ENCODE data around the gene HPCAL1. TPM values are rescaled to one million over a fixed set of nuclear protein-coding genes. Genes with fewer than 3 reads are reported as not detected.

HPCAL1 gene
- total and polyA plus RNA-seq, 10 of the 15 experiments (the other 5 are each of a cell fraction or from before 2014, with no cell fraction given) = 0.40 to 12.8 (median 7.9) TPM

DNA sequence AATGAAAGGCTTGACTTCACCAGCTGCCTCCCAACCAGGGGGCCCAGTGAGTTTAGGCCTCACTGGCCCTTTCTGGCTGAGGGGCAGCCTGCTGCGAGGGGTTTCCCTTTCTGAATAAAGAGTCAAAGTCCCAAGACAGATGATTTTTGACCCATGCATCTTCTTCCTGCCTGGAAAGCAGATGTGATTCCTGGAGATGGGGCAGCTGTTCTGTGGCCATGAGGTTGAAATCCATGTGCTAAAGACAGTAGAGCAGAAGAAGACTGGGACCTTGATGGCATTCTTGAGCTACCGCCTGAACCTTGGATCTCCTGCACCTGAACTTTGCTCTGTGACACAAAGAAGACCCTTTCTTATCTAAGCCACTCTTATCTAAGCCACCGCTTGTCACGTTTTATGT, 19.8 kb downstream of the HPCAL1 start:
- intact Hi-C loops (cut with micrococcal nuclease; ENCODE audit: unreplicated experiment) = no loop called here
- no peak overlapping the region for H3K4me3 ChIP-seq
- no peaks in the 10 kb centered on the region; the same call in 2 of the 3 replicates for H3K9me3 ChIP-seq (replicated peaks; ENCODE audit: control insufficient read depth, insufficient read depth, low read length)
- ChIA-PET POLR2A (interaction anchor here (1.0 to 1.2 kb wide), 3 partner anchors 10 to 85 kb away, joined by 3 read pairs; no protein-coding TSS in a partner anchor), RAD21 (ENCODE audit: unreplicated experiment) (no interaction called here), CTCF (interaction anchor here (1.4 kb wide), 1 partner anchor 15 kb away, joined by 4 read pairs; no protein-coding TSS in a partner anchor), SMC1A (ENCODE audit: uncharacterized antibody, unreplicated experiment) (interaction anchor here (2.3 kb wide), 1 partner anchor 86 kb away, joined by 8 read pairs; no protein-coding TSS in a partner anchor)
- FAIRE-seq = no peak
- ATAC-seq = no peak
- no peak overlapping the region for H3K4me2 ChIP-seq (ENCODE audit: control insufficient read depth, insufficient read depth)
- no peaks in the 10 kb centered on the region for H4K20me1 ChIP-seq (ENCODE audit: control insufficient read depth, insufficient read depth)
- H3K27ac ChIP-seq (ENCODE audit: control insufficient read depth, insufficient read depth) = no peak overlapping the region
- BruUV-seq (replicated peaks) = no TSS peak
- H3K79me2 ChIP-seq (ENCODE audit: control insufficient read depth, insufficient read depth, low read length) = no peaks in the 10 kb centered on the region
- H3K9ac ChIP-seq (ENCODE audit: control insufficient read depth, insufficient read depth, low read length) = no peak overlapping the region
- H3K4me1 ChIP-seq (ENCODE audit: control insufficient read depth, insufficient read depth, low read length) = peaks cover 4% of the 10 kb centered on the region
- no peak for DNase-seq (ENCODE audit: low read depth, low spot score)
- H2AFZ ChIP-seq (ENCODE audit: control insufficient read depth, low read depth, low read length) = no peak overlapping the region
- in situ Hi-C loops (cut with MboI) = no loop called here
- no peaks in the 10 kb centered on the region for H3K36me3 ChIP-seq (ENCODE audit: control insufficient read depth in 2 of 2, insufficient read depth in 2 of 2, low read length in 1 of 2)
- WGBS (ENCODE audit: insufficient coverage, insufficient replicate concordance, low lambda C conversion rate, missing lambda C conversion rate) = 75% methylated on average over 4 of the region's 4 CpGs
- H3K27me3 ChIP-seq (replicated peaks in 1 of 2; ENCODE audit: control insufficient read depth in 2 of 2, insufficient read depth in 2 of 2, low read length in 1 of 2) = no peaks in the 10 kb centered on the region
- TF ChIP-seq CTCF (IDR thresholded peaks at IDR 0.05 in 2 of 3, conservative IDR thresholded peaks at IDR 0.05 in 1 of 3; ENCODE audit: control insufficient read depth in 2 of 3, extremely low read depth in 1 of 3, insufficient read depth in 1 of 3, low read depth in 3 of 3, low read length in 3 of 3) = no peak

GRCh38 chr2:10322973-10323372, 20.3 kb downstream of the HPCAL1 start:
- no peaks in the 10 kb centered on the region for H3K79me2 ChIP-seq (ENCODE audit: control insufficient read depth, insufficient read depth, low read length)
- ATAC-seq = no peak
- SMC1A ChIA-PET (ENCODE audit: uncharacterized antibody, unreplicated experiment) = interaction anchor here (1.0 to 2.3 kb wide), 2 partner anchors 53 to 86 kb away, joined by 3 to 8 read pairs; no protein-coding TSS in a partner anchor
- TF ChIP-seq POLR2AphosphoS2 (IDR thresholded peaks at IDR 0.05; ENCODE audit: low read depth, low read length) (no peak), SP1 (IDR thresholded peaks at IDR 0.05; ENCODE audit: low read depth, low read length) (no peak), SMARCA5 (IDR thresholded peaks at IDR 0.05) (no peak), SIN3A (IDR thresholded peaks at IDR 0.05; ENCODE audit: low read depth, low read length) (no peak), BMI1 (IDR thresholded peaks at IDR 0.05; ENCODE audit: borderline replicate concordance) (no peak), YY1 (IDR thresholded peaks at IDR 0.05; ENCODE audit: low read depth, low read length) (no peak), EED (IDR thresholded peaks at IDR 0.05; ENCODE audit: low read depth) (no peak), TCF12 (IDR thresholded peaks at IDR 0.05; ENCODE audit: low read depth, low read length) (no peak), ZBTB4 (CRISPR knock-in tag; IDR thresholded peaks at IDR 0.05) (no peak), CHD1 (IDR thresholded peaks at IDR 0.05; ENCODE audit: low read depth, low read length) (no peak)
- TF ChIP-seq, protein P1, sequence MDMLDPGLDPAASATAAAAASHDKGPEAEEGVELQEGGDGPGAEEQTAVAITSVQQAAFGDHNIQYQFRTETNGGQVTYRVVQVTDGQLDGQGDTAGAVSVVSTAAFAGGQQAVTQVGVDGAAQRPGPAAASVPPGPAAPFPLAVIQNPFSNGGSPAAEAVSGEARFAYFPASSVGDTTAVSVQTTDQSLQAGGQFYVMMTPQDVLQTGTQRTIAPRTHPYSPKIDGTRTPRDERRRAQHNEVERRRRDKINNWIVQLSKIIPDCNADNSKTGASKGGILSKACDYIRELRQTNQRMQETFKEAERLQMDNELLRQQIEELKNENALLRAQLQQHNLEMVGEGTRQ (IDR thresholded peaks at IDR 0.05; ENCODE audit: borderline replicate concordance, low read depth, low read length) = no peak

More at GRCh38 chr2:10322973-10323372, 20.3 kb downstream of the HPCAL1 start:
- POLR2A ChIA-PET = interaction anchor here (1.2 kb wide), 2 partner anchors 9 to 85 kb away, joined by 3 read pairs; no protein-coding TSS in a partner anchor
- Histone ChIP-seq H3K9ac (ENCODE audit: control insufficient read depth, insufficient read depth, low read length) (no peak overlapping the region), H3K27ac (ENCODE audit: control insufficient read depth, insufficient read depth) (no peak overlapping the region), H2AFZ (ENCODE audit: control insufficient read depth, low read depth, low read length) (no peak overlapping the region), H3K36me3 (ENCODE audit: control insufficient read depth in 2 of 2, insufficient read depth in 2 of 2, low read length in 1 of 2) (no peaks in the 10 kb centered on the region), H3K4me2 (ENCODE audit: control insufficient read depth, insufficient read depth) (no peak overlapping the region), H3K9me3 (replicated peaks; ENCODE audit: control insufficient read depth, insufficient read depth, low read length) (no peaks in the 10 kb centered on the region; the same call in 2 of the 3 replicates), H3K4me3 (no peak overlapping the region), H3K27me3 (replicated peaks in 1 of 2; ENCODE audit: control insufficient read depth in 2 of 2, insufficient read depth in 2 of 2, low read length in 1 of 2) (no peaks in the 10 kb centered on the region), H3K4me1 (ENCODE audit: control insufficient read depth, insufficient read depth, low read length) (peaks cover 4% of the 10 kb centered on the region), H4K20me1 (ENCODE audit: control insufficient read depth, insufficient read depth) (no peaks in the 10 kb centered on the region)
- CTCF ChIA-PET = interaction anchor here (0.8 to 1.4 kb wide), 2 partner anchors 15 to 19 kb away, joined by 3 to 4 read pairs; no protein-coding TSS in a partner anchor
- no TSS peak for BruUV-seq (replicated peaks)
- RAD21 ChIA-PET (ENCODE audit: unreplicated experiment) = no interaction called here
- in situ Hi-C loops (cut with MboI) (no loop called here), intact Hi-C loops (cut with micrococcal nuclease; ENCODE audit: unreplicated experiment) (no loop called here)
- 65% methylated on average over 13 of the region's 13 CpGs for WGBS (ENCODE audit: insufficient coverage, insufficient replicate concordance, low lambda C conversion rate, missing lambda C conversion rate)
- FAIRE-seq (no peak), DNase-seq (ENCODE audit: low read depth, low spot score) (no peak)
